HUDEP-2 (cell line): ENCODE measurements around the gene IL22RA1.

Experiments
- DNase-seq, 76 experiments: peaks; one replicate each; lab custom pipeline; 2025; ENCODE audit not compliant: unreplicated experiment in 76 of 76; lab: John Stamatoyannopoulos, UW

The IL22RA1 gene

DNA sequence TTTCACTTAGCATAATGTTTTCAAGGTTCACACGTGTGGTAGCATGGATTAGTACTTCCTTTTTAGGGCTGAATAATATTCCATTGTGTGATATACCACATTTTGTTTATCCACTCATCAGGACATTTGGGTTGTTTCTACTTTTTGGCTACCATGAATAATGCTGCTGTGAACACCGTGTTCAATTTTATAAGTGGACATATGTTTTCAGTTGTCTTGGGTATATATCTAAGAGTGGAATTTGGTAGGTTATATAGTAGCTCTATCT, 3.8 kb downstream of the IL22RA1 start:
- DNase-seq, result no peak

DNA sequence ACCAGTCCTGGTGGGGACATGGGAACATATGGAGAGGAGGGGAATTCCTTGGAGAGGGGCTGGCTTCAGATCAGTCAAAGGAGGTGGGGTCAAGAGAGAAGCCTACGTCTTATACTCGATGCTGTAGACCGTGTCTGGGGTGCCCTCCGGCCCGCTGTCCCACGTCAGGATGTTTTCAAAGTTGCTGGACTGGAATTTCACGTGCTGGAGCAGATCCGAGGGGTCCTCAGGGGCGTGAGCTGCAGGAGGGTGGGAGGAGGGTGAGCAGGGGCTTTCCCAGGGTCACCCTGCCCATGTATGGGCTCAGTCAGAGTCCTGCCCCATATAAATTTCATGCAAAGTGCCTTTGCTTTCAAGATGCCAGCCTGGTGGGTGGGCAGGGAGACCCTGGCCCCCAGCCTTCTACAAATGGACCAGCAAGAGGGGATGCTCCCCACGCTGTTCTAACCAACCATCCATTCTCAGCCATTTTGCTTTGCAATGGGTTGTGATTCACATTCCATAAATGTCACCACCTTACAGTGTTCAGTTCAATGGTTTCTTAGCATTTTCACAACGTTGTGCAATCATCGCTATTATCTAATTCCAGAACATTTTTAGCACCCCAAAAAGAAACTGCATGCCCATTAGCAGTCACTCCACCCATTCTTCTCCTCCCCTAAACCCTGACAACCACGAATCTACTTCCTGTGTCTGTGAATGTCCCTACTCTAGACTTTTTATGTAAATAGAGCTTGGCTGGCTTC, 4.3 kb downstream of the IL22RA1 start:
- DNase-seq, result no peak

DNA sequence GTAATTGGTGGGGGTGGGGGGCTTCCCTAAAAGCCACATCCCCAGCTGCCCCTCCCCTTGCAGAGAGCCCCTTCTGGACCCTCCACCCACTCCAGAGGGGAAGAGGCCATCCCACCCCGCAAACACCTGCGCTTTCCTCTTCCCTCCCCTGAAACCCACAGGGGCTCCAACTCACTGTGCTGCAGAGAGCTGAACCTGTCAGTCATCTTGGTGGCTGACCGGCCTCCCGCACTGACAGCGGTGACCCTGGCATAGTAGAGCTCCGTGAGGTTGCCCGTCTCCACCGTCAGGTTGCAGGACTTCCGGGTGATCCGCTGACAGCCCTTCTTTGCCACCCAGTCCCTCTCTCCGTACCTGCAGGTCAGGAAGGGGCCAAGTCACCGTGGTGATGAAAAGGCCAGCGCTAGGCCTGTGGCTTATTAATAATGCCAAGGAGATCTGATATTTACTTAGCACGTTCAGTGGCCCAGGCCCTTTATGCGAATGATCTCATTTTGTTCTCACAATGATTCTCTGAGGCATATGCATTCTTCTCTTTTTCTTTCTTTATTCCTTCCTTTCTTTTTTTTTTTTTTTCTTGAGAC, 5.9 kb downstream of the IL22RA1 start:
- no peak for DNase-seq

- DNase-seq, result no peak
Measured at GRCh38 chr1:24134376-24134775, 8.6 kb downstream of the IL22RA1 start.

- DNase-seq, result no peak
Measured at GRCh38 chr1:24133819-24134218, 9.1 kb downstream of the IL22RA1 start.

DNA sequence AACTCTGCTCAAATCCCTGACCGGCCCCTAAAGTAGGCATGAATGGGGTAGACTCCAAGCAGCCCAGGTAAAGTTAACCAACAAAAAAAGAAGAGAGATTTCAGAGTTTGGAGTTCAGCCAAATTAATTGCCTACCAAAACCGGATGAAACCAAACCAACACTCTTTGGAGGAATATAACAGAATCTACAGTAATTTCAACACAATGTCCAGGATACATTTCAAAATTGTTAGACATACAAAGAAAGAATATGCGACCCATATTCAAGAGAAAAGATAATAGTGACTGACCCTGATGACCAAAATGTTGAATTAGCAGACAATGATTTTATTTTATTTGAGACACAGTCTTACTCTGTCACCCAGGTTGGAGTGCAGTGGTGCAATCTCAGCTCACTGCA, 12.6 kb downstream of the IL22RA1 start:
- DNase-seq, result no peak

DNA sequence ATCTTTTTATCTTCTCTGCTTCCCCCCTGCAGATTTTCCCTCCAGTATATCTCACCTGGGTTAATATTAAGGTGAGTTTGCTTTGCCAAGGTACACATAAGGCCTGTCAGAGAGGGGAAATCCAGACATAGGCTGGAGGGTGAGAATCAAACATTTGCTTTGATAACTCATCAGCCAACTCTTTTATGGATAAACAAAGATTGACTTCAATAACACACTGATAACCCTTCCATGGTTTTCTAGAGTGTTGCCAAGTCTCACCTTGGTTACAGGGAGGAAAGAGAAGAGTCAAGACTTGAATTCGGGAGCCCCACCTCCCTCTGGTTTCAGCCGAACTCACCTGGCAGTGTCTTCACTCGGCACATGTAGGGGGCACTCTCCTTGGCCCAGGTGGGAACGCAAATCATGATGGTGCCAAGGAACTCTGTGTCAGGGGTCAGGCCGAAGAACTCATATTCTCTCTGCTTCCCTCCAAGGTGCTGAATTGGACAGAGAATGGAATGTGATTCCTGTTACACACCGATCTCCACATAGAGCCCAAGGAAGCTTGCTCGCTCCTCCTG, 15.1 kb downstream of the IL22RA1 start:
- DNase-seq, result no peak

DNA sequence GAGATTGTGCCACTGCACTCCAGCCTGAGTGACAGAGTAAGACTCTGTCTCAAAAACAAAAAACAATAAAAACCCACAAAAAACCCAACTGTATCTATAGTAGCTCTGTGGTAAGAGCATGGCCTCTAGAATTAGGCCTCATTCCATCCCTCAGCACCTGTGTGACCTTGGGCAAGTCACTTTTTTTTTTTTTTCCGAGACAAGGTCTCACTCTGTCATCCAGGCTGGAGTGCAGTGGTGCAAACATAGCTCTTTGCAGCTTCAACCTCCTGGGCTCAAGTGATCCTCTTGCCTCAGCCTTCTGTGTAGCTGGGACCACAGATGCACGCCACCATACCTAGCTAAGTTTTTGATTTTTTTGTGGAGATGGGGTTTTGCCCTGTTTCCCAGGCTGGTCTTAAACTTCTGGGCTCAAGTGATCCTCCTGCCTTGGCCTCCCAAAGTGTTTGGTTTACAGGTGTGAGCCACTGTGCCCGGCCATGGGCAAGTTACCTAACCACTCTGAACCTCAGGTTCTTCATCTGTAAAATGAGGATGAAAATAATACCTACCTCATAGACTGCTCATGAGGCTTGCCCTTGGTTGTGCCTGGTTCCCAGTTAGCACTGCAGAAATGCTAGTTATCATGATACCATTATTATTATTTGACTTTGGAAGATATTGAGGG, 15.7 kb downstream of the IL22RA1 start:
- DNase-seq, result no peak

DNA sequence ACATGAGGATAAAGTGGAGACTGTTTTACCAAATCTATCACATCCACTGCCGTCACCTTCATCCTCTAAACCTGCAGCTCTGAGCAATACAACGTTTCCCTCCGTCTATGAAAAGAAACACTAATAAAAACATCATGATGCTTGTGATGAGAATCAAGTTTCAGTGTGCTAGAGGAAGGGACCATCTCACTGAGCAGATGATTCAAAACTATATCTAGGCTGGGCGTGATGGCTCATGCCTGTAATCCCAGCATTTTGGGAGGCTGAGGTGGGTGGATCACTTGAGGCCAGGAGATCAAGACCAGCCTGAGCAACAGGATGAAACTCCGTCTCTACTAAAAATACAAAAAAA, 16.3 kb downstream of the IL22RA1 start:
- DNase-seq, result no peak

GRCh38 chr1:24126018-24126671, 16.8 kb downstream of the IL22RA1 start:
- no peak for DNase-seq

GRCh38 chr1:24125456-24125855, 17.5 kb downstream of the IL22RA1 start:
- DNase-seq, result no peak

- DNase-seq, result no peak
Measured at GRCh38 chr1:24124980-24125379, 18.0 kb downstream of the IL22RA1 start.

GRCh38 chr1:24123611-24124010, 19.3 kb downstream of the IL22RA1 start:
- DNase-seq, result no peak

GRCh38 chr1:24122776-24123175, 20.2 kb downstream of the IL22RA1 start:
- DNase-seq, result no peak

- no peak for DNase-seq
Measured at GRCh38 chr1:24121406-24121805, 21.5 kb downstream of the IL22RA1 start.

GRCh38 chr1:24120965-24121364, 22.0 kb downstream of the IL22RA1 start:
- DNase-seq, result no peak

DNA sequence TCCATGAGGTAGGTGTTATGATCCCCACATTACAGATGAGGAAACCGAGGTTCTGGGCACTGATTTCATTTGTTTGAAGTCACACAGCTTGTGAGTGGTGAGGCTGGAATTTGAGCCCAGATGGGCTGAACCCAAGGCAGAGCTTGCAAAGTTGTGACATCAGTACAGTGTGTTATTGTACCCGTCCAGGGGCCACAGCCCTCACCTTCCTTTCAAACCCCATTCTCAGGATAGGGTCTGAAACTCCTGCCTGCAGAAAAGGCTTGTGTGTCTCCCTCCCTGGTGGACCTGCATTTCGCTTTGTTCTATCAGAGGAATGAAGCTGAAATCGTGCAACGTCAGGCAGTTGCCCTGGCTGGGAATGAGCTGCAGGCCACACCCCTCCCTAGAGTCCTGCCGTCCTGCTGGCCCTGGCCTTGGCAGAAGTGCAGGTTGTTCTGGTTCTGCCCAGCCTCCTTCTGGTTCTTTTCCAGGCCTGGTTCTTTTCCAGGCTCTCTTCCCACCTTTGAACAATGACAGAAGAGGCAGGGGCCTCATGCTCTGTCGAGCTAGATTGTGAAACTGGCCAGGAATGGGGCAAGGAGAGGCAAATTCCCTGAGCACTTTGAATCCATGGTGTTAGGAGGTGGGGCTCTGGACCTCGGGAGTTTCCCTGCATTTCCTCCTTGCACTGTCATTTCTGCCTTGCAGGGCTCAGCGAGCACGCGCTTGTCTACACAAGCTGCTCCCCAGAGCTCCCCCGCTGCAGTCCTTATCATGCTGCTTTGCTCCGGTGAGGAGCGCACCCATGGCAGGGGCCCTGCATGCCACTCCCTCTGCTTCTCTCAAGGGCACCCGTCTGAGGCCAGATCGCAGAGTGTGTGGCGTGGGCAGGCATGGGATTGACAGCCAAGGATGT, 22.8 kb downstream of the IL22RA1 start:
- DNase-seq, result peak in 1 of 76 experiments; percentile 13

DNA sequence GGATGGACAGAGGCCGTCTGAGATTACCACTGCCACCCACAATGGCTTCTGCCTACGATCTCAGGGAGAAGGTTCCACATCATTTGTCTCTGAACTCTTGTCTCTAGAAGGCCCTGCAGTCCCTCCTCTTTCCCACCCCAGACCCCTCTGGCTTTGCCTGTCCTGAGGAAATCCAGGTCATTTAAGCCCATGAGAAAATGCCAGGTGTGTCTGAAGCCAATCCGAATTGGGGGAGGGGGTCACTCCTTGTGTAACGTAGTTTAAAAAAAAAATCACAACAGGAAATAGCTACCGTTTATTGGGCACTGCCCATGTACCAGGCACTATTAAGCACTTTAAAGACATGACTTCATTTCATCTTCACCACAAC, 23.5 kb downstream of the IL22RA1 start:
- no peak for DNase-seq

DNA sequence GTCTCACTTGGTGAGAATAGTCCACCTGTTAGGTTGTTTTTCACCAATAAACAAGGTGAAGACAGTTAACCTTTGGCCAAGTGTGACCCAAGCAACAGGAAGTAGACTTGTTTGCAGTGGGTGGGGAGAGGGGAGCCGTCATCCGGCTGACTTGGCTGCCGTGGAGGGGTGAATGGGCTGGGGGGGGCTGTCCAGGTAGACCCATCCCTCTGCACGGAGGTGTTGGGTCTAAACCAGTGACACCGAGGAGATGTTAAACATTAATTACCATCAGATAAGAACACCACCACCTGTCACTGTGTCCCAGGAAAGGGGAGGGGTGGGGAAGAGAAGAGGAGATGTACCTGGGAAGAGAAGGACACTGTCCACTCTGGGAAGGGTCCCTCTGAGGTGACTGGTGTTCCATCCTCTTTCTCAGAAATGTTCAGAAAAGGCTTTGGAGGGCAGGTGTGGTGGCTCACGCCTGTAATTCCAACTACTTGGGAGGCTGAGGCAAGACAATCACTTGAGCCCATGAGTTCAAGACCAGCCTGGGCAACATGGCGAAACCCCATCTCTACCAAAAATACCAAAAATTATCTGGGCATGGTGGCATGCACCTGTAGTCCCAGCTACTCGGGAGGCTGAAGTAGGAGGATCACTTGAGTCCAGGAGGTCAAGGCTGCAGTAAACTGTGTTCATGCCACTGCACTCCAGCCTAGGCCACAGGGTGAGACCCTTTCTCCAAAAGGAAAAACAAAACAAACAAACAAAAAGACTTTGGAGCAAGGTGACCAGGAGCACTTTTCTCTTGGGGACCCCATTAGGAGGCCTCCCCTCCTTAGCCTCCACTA, 24.3 kb downstream of the IL22RA1 start:
- no peak for DNase-seq
